GM21367 (cell line): ENCODE results near the gene MRAS.
"Not testable (repeated sequence)": the region's sequence is repeated elsewhere in the genome, so short reads cannot be mapped to it uniquely, and the experiment has no call there.

Experiments used
- ATAC-seq: cut with Tn5 transposase; IDR thresholded peaks from one replicate; pipeline ENCODE4 v1.9.1; 2021; ENCODE audit not compliant: unreplicated experiment

MRAS gene

GRCh38 chr3:138412821-138413551 lies 64.6 kb downstream of the MRAS start:
- ATAC-seq, result no peak

DNA sequence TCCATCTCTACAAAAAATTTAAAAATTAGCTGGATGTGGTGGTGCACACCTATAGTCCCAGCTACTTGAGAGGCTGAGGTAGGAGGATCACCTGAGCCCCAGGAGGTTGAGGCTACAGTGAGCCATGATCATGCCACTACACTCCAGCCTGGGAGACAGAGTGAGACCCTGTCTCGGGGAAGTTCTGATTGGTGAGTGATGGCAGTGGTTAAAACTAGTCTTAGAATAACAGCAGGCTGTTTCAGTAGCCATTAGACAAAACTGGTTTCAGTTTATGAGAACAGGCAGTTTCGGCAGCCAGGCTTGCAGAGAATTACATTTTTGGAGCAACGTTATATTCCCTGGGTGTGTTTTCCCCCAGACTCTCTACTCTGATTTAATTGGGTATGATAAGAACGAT lies 67.9 kb downstream of the MRAS start:
- ATAC-seq, result not testable (repeated sequence)

GRCh38 chr3:138417559-138417982 lies 69.2 kb downstream of the MRAS start:
- ATAC-seq, result peak; percentile 80

- no peak for ATAC-seq
Measured at GRCh38 chr3:138418601-138419206, 70.3 kb downstream of the MRAS start.

DNA sequence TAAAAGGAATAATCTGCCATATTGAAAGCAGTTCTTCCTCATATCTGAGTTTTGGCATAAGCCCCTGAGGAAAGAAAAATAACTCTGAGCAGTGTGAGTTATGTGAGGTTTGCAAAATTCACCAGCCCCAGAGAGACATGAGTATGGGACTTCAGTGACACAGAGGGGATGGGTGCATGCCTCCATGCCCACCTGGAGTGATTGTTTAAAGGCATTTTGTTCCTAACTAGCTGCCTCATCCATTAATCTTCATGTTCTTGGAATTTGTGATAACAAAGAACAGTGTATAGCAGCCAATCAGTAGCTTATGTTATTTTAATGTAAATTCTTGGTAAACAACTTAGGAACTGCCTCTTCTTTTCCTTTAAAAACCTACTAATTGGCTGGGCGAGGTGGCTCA lies 74.9 kb downstream of the MRAS start:
- no peak for ATAC-seq

GRCh38 chr3:138424323-138424722 lies 75.9 kb downstream of the MRAS start:
- ATAC-seq, result no peak

DNA sequence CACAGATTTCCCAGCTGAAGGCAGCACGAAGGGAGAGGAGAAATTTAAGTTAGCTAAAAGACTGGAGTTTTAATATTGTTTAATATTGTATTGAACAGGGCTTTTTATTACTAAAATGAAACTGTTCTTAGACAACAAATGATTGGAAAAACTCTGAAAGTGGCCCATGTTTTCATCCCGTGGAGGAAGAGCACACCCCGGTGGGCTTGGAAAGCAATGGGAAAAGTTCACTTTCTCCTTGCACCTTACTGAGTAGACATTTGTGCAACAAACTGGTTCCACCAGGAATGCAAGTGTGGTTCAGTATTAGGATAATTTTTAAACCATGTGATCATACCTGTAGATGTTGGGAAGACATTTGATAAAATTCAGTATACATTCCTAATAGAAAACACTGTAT lies 77.8 kb downstream of the MRAS start:
- ATAC-seq, result no peak

- not testable (repeated sequence) for ATAC-seq
Measured at GRCh38 chr3:138426754-138427153, 78.4 kb downstream of the MRAS start.

- ATAC-seq, result no peak
Measured at GRCh38 chr3:138429665-138430064, 81.3 kb downstream of the MRAS start.

DNA sequence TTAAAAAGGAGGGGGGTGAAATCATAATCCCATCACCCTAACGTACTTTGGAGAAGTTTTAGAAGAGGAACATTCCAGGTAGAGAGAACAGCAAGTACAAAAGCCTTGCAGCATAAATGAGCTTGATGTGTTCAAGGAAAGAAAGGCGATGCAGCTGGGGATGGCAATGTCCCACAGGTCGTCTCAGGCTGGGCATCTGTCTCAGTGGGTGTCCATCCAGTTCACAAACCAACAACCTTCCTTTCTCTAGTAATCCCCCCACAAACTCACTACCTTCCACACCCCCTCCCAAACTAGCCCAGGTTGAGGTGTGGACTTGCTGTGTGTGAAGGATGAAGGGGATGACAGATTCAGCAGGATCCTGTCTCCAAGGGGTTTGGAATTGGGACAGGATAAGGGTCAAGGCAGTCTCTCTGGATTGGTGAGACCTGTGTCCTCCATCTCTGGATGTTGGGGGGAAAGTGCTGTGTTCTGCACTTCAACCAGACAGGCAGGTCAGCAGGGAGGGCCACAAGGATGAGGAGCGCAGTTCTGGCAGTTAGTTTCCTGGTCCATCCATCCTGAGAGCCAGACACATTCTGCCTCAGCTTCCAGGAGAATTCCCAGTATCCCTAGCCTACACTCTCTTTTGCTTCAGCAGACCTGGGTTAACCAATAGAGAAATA lies 84.3 kb downstream of the MRAS start:
- ATAC-seq, result no peak

GRCh38 chr3:138433892-138434275 lies 85.5 kb downstream of the MRAS start:
- no peak for ATAC-seq

GRCh38 chr3:138434276-138434874 lies 86.0 kb downstream of the MRAS start, which contains the start of gene ESYT3:
ESYT3 (plus strand) TSS chr3:138434616; CDS start chr3:138434799, 183 bp downstream.
- no peak for ATAC-seq

DNA sequence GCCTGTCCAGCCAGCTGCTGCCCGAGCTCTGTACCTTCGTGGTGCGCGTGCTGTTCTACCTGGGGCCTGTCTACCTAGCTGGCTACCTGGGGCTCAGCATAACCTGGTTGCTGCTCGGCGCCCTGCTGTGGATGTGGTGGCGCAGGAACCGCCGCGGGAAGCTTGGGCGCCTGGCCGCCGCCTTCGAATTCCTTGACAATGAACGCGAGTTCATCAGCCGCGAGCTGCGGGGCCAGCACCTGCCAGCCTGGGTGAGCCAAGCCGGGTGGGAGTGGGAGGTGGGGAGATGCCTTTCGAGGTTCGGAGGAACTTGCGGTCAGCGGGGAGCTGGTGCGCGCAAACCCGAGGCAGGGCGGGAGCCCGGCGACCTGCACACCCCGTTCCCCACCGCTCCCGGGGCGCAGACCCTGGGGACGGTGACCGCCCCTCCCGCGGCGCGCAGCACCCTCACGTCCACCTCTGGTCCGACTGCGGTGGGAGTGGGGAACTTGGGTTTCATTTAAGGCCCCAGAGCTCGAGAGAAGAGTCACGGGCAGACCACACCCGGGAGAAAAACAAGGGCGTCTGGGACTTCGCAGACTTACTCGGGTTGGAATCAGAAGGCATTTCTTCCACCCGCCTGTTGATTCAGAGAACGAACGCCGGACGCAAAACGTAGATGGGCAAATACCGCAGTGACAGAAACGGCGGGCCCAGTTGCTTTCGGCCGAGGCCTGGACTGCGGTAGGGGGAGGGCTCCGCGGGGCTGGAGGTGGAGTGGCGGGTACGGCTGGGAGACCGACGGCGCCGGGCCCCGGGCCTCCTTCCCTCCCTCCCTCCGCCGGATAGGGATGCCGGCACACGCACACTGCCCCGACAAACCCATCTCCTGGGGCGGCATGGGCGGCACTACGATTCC lies 86.7 kb downstream of the MRAS start:
- ATAC-seq, result no peak

- ATAC-seq, result no peak
Measured at GRCh38 chr3:138435840-138436239, 87.5 kb downstream of the MRAS start.

DNA sequence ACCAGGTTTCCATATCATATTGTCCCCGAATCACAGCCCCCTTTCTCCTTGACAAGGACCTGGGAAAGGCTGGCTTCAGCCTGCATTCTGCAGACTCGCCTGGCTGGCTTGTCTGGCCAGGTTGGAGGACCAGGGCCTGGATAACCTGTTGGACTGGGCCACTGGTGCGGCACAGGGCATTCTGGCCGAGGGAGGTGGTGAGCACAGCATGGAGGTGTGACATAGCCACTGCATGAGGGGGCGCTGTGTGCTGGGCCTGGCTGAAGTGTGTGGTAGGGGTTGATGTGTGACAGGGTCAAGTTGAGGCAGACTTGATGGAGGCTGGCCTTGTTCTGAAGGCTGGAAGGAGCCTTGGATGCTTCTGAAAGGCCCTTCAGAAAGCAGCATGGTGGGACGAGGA lies 88.9 kb downstream of the MRAS start:
- ATAC-seq, result no peak

DNA sequence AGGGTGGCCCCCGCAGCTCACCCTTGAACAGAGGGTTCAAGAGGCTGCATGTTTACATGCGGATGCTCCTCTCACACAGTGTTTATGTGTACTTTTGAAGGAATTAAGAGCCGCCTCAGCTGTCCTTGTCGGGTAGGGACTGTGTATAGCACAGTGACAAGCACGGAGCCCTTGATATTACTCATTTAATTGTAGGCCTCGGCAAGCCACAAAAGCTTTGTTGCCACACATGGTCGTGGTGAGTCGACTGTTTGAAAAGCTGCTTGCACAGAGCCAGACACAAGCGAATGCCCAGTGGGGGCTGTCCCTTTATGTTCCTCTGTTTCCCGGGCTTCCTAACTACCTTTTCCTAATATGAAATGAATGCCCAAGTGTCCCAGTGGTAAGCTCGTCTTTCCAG lies 90.5 kb downstream of the MRAS start:
- no peak for ATAC-seq

DNA sequence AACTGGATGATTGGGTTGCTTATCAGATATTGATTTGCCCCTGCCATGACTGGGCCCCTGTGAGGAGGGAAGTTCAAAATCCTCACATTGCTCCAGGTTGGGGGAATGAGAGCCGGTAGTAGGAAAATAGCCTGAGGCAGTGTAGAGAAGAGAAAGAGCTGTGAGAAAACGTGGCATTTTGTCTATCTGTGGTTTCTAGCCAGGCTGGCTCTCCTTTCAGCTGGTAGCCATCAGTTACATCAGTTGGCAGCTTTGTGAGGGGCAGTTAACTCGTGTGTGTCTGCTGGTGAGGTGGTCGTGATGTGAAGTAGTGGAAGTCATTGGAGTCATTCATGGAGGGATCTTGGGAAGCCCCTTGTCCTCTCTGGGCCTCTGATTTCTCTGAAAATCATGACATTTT lies 91.3 kb downstream of the MRAS start:
- ATAC-seq, result no peak

DNA sequence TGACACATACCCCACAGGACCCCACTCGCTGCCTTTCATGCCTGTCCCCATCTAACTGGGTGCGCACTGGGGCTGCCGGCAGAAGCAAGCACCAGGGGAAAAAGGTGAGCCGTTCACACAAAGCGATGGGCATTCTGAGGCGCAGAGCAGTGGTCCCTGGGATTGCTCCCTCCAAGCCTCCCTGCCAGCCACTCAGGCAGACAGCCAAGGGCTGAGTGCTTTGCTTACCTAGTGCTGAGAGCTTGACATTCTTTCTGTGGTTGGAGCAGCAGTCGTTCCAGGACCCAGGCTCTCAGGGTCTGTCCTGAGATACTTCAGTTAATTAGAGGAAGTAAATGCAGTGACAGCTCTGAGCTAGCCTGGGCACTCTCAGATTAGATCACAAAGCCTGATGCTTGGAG lies 91.7 kb downstream of the MRAS start:
- ATAC-seq, result no peak

DNA sequence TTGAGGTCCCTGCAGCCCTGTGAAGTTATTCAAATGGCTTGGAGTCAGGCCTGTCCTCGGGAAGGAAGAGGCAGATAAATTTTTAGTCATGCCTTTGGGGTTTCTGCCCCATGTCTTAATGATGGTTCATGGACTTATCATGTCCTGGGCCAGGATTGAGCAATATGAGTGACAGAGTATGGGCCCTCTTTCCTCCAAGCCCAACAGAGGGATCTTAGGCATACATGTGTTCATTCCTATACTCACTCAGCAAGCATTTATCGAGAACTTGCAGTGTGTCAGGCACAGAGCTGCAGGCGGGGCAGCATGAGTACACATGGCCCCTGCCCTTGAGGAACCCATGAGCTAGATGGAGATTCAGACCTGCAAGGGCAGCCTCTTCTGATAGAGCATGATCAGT lies 92.2 kb downstream of the MRAS start:
- ATAC-seq, result no peak

GRCh38 chr3:138441256-138441655 lies 92.9 kb downstream of the MRAS start:
- no peak for ATAC-seq

DNA sequence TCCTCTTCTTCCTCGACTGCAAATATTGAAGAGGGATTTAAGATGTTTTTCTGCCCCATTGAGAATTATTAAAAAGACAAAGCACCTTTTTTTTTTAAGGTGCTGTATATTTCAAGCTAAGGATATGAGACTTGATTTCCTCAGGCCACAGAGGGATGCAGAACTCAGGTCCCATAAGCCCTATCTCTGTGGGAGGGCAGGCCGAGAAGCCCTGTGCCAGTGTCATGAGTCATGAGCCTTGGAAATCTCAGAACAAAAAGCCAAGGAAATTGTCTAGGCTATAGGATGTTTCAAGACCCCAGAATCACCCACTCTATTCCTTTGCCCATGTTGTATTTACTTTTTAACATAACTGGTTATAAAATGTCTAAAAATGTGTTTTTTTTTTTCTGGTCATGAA lies 93.4 kb downstream of the MRAS start:
- ATAC-seq, result no peak
